A673 (cell line): ENCODE measurements around the gene PYGO1.
"Not testable (repeated sequence)": the region's sequence is repeated elsewhere in the genome, so short reads cannot be mapped to it uniquely, and the experiment has no call there.

ENCODE experiments used
- EZH2 ChIP-seq: fragments of 200-600 bp; sonication (generic); IDR thresholded peaks from 2 replicates; pipeline ENCODE4 v1.6.1; 2017; ENCODE audit warnings: borderline replicate concordance, low read depth, mild to moderate bottlenecking, mixed read lengths, antibody characterized with exemption, low read length; ENCODE audit not compliant: poor library complexity, severe bottlenecking
- TF ChIP-seq, protein P1 (sequence below): fragments of 300-800, 200-600 bp; sonication (generic); conservative IDR thresholded peaks from 2 replicates; pipeline ENCODE4 v1.5.1; 2017; ENCODE audit warnings: low read depth, mild to moderate bottlenecking, antibody characterized with exemption, low read length, moderate library complexity, mixed read lengths

DNA sequence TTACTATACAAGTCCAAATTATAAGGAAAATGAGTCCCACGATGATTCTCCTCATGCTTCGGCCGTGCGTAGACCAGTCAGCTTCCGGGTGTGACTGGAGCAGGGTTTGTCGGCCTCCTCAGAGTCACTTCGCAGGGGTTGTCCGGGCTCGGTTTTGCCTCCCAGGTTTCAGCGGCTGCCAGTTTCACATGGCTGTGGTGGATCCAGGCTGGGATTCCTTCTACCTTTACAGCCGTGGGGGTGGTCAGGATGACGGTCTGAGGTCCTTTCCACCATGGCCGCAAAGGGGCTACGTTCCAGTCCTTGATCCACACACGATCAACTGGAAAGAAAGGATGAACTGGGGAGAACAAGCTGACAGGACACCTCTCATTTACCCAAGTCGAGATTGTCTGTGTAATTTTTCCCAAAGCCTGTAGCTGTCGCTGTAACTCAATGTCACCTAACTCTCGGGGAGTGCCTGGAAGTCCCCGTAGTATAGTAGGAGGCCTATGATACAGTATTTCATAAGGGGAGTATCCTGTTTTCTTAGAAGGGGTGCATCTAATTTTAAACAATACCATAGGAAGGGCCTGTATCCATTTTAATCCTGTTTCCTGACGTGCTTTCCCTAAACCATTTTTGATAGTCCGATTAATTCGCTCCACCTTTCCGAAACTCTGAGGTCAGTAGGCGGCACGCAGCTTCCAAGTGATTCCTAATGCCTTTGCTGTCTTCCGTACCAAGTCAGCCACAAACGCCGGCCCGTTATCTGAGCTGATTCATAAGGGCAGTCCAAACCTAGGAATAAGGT, 74.3 kb downstream of the PYGO1 start:
- TF ChIP-seq, protein P1, sequence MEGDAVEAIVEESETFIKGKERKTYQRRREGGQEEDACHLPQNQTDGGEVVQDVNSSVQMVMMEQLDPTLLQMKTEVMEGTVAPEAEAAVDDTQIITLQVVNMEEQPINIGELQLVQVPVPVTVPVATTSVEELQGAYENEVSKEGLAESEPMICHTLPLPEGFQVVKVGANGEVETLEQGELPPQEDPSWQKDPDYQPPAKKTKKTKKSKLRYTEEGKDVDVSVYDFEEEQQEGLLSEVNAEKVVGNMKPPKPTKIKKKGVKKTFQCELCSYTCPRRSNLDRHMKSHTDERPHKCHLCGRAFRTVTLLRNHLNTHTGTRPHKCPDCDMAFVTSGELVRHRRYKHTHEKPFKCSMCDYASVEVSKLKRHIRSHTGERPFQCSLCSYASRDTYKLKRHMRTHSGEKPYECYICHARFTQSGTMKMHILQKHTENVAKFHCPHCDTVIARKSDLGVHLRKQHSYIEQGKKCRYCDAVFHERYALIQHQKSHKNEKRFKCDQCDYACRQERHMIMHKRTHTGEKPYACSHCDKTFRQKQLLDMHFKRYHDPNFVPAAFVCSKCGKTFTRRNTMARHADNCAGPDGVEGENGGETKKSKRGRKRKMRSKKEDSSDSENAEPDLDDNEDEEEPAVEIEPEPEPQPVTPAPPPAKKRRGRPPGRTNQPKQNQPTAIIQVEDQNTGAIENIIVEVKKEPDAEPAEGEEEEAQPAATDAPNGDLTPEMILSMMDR: peak; percentile 57
- not testable (repeated sequence) for TF ChIP-seq EZH2
